Breast epithelium (tissue), 4 donors: ENCODE data around the gene ASAP3. TPM values are rescaled to one million over a fixed set of nuclear protein-coding genes. Genes with fewer than 3 reads are reported as not detected.

Source experiments
- DNase-seq, 2 donors: peaks; one replicate each; pipeline ENCODE4 v3.0.0-alpha.2; 2019; ENCODE audit warnings: low spot score in 2 of 2
- H3K27ac ChIP-seq, 2 donors: fragments of 200-600 bp; sonication (generic) in 1 of 2; one replicate each; pipeline ENCODE4 v1.5.1; 2016 to 2019; ENCODE audit warnings: mild to moderate bottlenecking in 1 of 2
- H3K27me3 ChIP-seq, 2 donors: fragments of 200-600 bp; sonication (generic) in 1 of 2; one replicate each; pipeline versions ENCODE4 v1.5.1 to v1.6.0; 2017 to 2019; ENCODE audit warnings: control low read depth in 1 of 2, mild to moderate bottlenecking in 1 of 2
- H3K36me3 ChIP-seq: fragments of 200-600 bp; one replicate; pipeline ENCODE4 v1.5.1; 2019
- H3K4me1 ChIP-seq, 2 donors: fragments of 200-600 bp; sonication (generic); one replicate each; pipeline ENCODE4 v1.5.1; 2016 to 2019; ENCODE audit warnings: control low read depth in 1 of 2
- H3K4me3 ChIP-seq, 3 donors: fragments of 200-600 bp; sonication (generic); 1 replicate in 2 of 3; 2 replicates in 1 of 3; pipeline ENCODE4 v1.5.1; 2016 to 2019; ENCODE audit warnings: mild to moderate bottlenecking in 3 of 3, moderate library complexity in 2 of 3
- H3K9me3 ChIP-seq, 2 donors: fragments of 200-600 bp; sonication (generic) in 1 of 2; one replicate each; pipeline ENCODE4 v1.5.1; 2016 to 2019; ENCODE audit warnings: control low read depth in 1 of 2
- POLR2A ChIP-seq: fragments of 450-650 bp; IDR thresholded peaks from one replicate; pipeline ENCODE4 v1.6.1; 2016; ENCODE audit warnings: antibody characterized with exemption, mild to moderate bottlenecking, moderate library complexity
- POLR2AphosphoS5 ChIP-seq, 3 donors: sonication (generic); formaldehyde crosslinking; IDR thresholded peaks; one replicate each; pipeline ENCODE4 v1.6.1; 2017; ENCODE audit warnings: antibody characterized with exemption in 3 of 3
- intact Hi-C: fragments of 100-400 bp; cut with DNase I; formaldehyde crosslinking; loops from one replicate; pipeline ENCODE4 v1.15.1; 2023; ENCODE audit warnings: low total_unique reads
- total RNA-seq, 3 donors: library from RNA; depleted of rRNA; stranded (reverse); fragments of >200 nt; gene quantifications; one replicate each; pipeline ENCODE4 v1.1.0, GENCODE V29; 2016
- TF ChIP-seq, protein P1 (sequence below), 3 donors: fragments of 450-650 bp; IDR thresholded peaks; one replicate each; pipeline ENCODE4 v1.5.1; 2016 to 2017; ENCODE audit warnings: antibody characterized with exemption in 3 of 3, mild to moderate bottlenecking in 3 of 3, moderate library complexity in 3 of 3

Gene ASAP3
- total RNA-seq, 3 donors from 2014 or later: 47.7 to 61.6 (median 54.9) TPM

DNA sequence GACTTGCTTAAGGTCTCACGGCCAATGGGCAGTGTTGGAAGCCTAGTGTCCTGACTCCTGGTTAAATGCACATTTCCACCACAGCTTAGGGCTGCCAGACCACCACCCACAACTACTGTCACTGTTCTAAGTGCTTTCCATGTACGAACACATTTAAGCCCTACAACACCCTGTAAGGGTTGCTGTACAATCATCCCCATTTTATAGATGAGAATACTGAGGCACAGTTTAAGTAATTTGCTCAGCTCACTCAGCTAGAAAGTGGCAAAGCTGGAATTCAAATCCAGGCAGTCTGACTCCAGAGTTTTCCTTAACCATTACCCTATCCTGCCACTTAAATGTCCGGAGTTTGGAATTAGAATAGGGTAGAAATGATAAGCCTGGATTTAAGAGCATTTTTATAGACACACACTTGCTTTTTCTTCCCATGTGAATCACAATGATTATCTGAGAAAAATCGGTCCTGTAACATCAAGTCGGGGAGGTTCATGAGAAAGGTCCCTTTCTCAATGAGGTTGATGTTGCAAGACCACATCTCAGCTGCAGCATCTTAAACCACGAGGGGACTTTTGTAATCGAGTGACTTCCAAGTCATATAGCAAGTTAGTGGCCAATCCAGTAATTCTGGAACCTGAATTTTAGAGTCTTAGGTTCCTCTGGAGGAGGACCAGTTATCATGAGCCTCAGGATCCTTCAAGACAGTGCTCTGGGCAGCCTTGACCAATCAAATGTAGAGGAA lies 38.4 kb upstream of the ASAP3 start:
- no peaks in the 10 kb centered on the region for H3K4me1 ChIP-seq
- intact Hi-C loops: no loop called here
- H3K36me3 ChIP-seq: no peaks in the 10 kb centered on the region
- no peaks in the 10 kb centered on the region for H3K27me3 ChIP-seq
- no peak overlapping the region for H3K27ac ChIP-seq
- H3K4me3 ChIP-seq: no peak overlapping the region
- no peak for DNase-seq
- no peaks in the 10 kb centered on the region for H3K9me3 ChIP-seq
- no peak for TF ChIP-seq POLR2AphosphoS5 (IDR thresholded peaks at IDR 0.05)

DNA sequence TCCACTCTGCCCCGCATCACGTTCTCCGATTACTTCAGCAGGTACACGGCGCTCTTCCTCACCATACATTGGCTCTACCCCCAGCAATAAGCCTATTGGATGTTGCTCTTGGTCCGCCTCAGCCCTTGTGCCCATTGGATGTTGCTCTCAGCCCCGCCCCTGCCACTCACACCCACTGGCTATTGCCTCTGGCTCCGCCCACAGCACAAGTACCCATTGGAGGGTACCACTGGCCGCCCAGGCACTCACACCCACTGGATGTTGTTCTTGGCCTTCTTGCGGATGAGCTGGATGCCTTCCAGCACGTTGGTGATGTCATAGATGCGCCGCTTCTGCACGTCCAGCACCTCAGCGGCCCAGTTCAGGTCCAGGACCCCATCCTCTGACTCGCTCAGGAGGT lies 37.6 kb upstream of the ASAP3 start:
- no peak overlapping the region for H3K27ac ChIP-seq
- H3K4me3 ChIP-seq: no peak overlapping the region
- TF ChIP-seq POLR2AphosphoS5 (IDR thresholded peaks at IDR 0.05) (no peak), POLR2A (no peak)
- TF ChIP-seq, protein P1, sequence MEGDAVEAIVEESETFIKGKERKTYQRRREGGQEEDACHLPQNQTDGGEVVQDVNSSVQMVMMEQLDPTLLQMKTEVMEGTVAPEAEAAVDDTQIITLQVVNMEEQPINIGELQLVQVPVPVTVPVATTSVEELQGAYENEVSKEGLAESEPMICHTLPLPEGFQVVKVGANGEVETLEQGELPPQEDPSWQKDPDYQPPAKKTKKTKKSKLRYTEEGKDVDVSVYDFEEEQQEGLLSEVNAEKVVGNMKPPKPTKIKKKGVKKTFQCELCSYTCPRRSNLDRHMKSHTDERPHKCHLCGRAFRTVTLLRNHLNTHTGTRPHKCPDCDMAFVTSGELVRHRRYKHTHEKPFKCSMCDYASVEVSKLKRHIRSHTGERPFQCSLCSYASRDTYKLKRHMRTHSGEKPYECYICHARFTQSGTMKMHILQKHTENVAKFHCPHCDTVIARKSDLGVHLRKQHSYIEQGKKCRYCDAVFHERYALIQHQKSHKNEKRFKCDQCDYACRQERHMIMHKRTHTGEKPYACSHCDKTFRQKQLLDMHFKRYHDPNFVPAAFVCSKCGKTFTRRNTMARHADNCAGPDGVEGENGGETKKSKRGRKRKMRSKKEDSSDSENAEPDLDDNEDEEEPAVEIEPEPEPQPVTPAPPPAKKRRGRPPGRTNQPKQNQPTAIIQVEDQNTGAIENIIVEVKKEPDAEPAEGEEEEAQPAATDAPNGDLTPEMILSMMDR (IDR thresholded peaks at IDR 0.05): no peak
- no peaks in the 10 kb centered on the region for H3K4me1 ChIP-seq
- H3K9me3 ChIP-seq: no peaks in the 10 kb centered on the region
- DNase-seq: no peak
- intact Hi-C loops: no loop called here
- H3K36me3 ChIP-seq: no peaks in the 10 kb centered on the region
- no peaks in the 10 kb centered on the region for H3K27me3 ChIP-seq

DNA sequence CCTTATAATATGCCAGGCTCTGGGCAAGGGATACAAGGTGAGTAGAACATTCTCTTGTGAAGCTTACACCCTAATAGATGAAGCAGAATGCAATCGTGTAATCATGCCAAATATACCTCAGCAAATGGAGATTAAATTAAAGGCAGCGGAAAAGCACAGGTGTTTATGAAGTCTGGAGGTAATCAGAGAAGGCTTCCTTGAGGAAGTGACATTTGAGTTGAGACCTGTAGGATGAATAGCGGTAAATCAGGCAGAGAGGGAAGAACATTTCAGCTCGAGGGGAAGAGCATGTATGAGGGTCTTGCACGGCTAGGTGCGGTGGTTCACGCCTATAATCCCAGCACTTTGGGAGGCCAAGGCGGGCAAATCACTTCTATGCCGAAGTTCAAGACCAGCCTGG lies 33.6 kb upstream of the ASAP3 start:
- no peak for DNase-seq
- no peak overlapping the region for H3K27ac ChIP-seq

DNA sequence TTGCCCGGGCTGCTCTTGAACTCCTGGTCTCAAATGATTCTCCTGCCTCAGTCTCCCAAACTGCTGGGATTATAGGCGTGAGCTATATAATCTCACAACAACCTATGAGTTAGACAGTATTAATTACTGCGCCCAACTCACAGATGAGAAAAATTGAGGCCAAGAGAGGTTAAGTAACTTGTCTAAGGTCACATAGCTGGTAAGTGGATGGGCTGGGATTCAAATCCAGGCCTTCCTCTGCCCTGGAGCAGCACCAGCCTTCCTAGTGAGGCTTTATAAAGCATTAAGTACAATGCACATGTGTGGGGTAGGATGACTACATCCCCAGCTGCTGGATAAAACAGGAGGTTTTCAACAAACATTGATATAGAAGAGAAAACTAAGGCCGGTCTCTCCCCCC lies 31.9 kb upstream of the ASAP3 start:
- H3K9me3 ChIP-seq: no peaks in the 10 kb centered on the region
- H3K36me3 ChIP-seq: no peaks in the 10 kb centered on the region
- no peaks in the 10 kb centered on the region for H3K4me1 ChIP-seq
- no peaks in the 10 kb centered on the region for H3K27me3 ChIP-seq
- intact Hi-C loops: no loop called here
- H3K4me3 ChIP-seq: no peak overlapping the region
- no peak overlapping the region for H3K27ac ChIP-seq
- no peak for DNase-seq
- TF ChIP-seq POLR2AphosphoS5 (IDR thresholded peaks at IDR 0.05) (no peak), POLR2A (no peak)
- TF ChIP-seq, protein P1 (IDR thresholded peaks at IDR 0.05): no peak

More for the DNA sequence above, 33.6 kb upstream of the ASAP3 start:
- H3K27me3 ChIP-seq: no peaks in the 10 kb centered on the region
- H3K4me1 ChIP-seq: no peaks in the 10 kb centered on the region
- intact Hi-C loops: no loop called here
- no peaks in the 10 kb centered on the region for H3K36me3 ChIP-seq
- H3K4me3 ChIP-seq: no peak overlapping the region
- TF ChIP-seq POLR2AphosphoS5 (IDR thresholded peaks at IDR 0.05) (no peak), POLR2A (no peak)
- TF ChIP-seq, protein P1 (IDR thresholded peaks at IDR 0.05): no peak
- H3K9me3 ChIP-seq: no peaks in the 10 kb centered on the region

DNA sequence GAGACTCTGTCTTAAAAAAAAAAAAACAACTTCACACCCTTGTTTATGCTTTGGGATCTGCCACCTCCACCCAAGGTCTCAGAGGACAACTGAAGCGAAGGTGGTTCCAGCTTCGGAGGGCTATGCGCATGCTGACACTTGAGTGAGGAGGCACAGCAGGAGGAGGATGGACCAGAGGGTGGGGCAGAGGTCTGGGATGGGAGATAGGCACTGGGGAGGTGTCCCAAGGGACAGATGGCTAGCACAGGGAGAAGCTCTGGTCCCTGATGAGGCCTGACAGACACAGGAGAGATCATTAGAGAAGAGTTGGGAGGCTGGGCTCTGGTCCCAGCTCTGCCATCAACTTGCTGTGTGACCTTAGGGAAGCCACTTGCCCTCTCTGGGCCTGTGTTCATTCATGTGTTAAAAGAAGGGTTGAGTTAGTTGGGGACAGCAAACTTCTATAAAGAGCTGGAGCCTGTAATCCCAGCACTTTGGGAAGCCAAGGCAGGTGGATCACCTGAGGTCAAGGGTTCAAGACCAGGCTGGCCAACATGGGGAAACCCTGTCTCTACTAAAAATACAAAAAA lies 30.2 kb upstream of the ASAP3 start:
- H3K4me3 ChIP-seq: no peak overlapping the region
- no peaks in the 10 kb centered on the region for H3K36me3 ChIP-seq
- intact Hi-C loops: no loop called here
- H3K27ac ChIP-seq: no peak overlapping the region
- H3K4me1 ChIP-seq: no peaks in the 10 kb centered on the region
- H3K9me3 ChIP-seq: no peaks in the 10 kb centered on the region
- H3K27me3 ChIP-seq: no peaks in the 10 kb centered on the region
- TF ChIP-seq POLR2AphosphoS5 (IDR thresholded peaks at IDR 0.05) (no peak), POLR2A (no peak)
- TF ChIP-seq, protein P1 (IDR thresholded peaks at IDR 0.05): no peak
- no peak for DNase-seq
